ENCODE measurements around the gene MEF2D.

Gene MEF2D

DNA sequence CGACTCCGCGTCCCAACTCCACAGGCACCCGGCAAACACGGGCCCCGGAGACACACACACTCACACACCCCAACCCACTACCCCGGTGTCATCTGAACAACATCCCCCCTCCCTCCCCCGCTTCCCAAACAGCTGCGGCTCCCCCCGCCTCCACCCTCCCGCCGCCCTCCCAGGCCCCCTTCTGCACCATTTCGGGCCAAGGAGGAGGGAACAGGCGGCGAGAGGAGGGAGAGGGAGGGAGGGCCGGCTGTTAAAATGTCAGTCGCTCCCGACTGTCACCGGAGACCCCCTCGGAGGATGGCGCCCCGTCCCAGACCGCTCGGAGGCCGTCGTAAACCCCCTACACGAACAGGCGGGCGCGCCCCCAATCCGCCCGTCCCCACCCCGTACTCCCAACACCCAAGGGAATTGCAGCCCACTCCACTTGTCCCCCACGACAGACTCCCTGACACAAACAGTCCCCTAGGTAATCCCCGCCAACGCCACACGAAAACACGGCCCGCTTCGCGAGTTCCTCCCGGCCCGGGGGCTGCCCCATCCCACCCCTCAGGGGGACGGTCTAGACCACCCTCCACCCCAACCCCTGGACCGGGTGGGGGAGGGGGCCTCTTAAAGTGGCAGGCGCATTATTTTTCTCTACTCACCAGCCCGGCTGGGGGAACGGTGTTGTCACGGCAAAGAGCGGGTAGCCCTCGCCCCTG, 583 bp downstream of the MEF2D start:
- no peak for DNase-seq

DNA sequence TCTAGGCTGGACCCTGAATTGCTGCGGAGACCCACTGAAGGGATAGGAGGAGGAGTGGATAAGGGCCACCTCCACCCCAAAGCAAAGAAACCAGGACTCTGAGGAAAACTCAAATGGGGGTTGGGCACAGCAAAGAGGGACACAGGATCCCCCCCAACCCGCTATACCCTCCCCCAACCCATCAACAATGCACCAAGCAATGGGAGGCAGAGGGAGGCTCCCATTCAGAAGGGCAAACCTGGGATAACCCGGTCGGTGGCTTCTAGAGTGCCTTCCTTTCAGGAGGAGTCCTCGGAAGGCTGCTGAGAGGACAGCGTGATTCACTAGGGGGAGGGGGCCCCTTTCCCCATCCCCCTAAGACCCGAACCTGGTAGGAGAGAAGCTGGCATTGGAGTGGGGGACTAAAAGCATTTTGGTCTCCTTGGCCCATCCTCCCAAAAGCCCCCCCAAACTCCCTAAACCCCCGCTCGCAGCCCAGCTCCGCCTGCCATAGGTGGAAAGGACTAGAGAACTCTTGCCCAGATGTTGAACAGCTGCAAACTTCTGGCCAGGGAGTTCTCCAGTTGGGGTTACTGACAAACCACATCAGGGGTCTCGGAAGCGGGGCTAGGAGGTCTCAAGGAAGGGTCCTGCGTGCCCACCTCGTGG, 1.3 kb downstream of the MEF2D start:
- DNase-seq: no peak

DNA sequence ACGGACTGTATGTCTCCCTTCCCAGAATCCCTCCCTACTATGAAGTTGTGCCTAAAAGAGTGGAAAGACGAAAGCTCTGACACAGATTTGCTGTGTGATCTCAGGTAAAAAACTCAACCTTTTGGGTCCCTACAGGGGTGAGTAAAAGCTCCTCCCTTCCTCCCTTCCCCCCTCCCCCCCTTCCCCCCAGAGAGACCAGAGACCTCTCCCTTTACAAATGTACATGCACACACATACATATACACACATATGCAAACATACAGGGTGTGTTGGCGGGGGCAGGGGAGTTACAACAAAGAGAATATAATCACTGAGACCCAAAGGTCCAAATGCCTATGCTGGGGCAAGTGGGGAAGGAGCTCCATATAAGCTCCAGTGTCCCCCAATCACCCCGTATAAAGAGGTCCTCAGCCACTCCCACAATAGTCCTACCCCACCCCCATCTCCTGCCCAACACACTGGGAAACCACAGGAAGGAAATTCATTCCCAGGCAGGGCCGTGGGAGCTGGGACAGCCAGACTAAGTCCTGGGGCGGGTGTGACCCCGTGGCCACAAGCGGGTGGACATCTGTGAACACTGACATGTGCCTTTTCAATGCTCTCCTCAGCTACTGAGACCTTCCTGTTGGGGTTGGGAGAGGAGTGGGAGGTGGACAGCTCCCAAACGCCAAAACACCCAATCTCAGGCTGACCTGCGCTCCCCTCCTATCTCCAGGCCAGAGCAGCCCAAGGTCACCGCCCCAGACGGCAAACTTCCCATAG, 2.0 kb downstream of the MEF2D start:
- DNase-seq: no peak

- DNase-seq: no peak
Observed at GRCh38 chr1:156497743-156498431, 2.7 kb downstream of the MEF2D start.

- no peak for DNase-seq
Observed at GRCh38 chr1:156497078-156497742, 3.4 kb downstream of the MEF2D start.

GRCh38 chr1:156496211-156496761, 4.3 kb downstream of the MEF2D start:
- peak; percentile 54 for DNase-seq

GRCh38 chr1:156495401-156496140, 5.0 kb downstream of the MEF2D start:
- DNase-seq: no peak

DNA sequence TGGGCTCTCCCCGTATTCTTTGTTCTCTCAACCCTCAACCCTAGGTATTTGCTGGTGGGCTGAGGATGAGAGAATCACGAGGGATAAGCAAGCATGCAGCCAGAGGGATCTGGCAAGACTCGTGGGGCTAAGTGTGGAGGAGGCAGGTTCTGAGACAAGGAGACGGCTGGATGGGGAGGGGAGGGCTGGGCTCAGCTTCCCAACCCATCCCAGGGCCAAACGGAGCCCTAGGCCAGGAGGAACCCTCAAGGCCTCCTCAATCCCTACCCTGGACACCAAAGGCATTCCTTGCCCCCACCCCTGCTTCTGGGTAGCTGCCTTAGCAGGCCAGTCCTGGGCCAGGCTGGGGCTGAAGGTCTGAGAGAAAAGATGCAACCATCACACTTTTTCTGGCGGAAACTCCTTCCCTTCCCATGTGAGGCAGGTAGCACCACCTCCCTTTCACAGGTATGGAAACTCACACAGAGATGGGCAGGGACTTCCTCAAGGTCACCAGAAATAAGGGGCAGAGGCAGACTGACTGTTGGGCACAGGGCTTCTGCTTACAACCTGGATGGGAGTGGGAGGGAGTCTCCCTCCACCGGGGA, 6.2 kb downstream of the MEF2D start:
- no peak for DNase-seq

DNA sequence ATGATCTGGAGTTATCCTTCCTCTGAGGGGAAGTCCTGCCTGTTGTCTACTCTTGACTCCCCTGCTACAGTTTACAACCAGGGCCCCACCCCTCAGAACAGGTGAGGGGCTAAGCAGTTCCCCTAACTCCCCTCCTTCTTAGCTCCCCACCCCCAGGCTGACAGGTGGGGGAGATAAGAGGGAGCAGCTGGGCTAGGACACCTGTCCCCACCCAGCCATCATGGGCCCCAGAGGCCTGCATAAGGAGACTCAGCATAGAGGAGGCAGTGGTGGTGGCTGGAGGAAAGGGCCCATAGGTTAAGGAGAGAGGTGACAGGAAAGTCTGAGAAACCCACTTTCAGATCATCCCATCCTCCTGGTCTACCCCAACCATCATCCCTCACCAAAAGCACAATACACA, 6.8 kb downstream of the MEF2D start:
- no peak for DNase-seq

DNA sequence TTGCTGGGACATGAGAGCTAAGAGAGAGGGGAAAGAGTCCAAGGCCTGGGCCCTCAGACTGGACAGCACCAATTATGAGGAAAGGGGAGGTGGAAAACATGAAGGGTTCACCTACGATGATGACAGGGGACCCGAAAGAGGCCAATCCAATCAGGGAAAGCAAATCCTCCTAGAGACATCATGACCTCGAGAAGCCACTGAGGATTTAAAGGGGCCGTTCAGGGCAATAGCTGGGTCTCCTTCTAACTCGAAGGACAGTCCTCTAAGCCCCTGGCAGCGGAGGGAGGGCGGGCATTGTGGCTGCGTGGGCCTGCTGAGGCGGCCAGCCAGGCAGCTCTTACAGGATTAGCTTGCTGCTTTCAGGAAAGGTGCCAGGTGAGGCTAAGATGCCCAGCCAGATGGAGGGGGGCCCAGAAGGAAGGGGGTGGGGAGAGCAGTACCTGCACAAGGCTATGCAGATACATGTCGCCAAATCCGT, 7.4 kb downstream of the MEF2D start:
- DNase-seq: no peak

- no peak for DNase-seq
Observed at GRCh38 chr1:156492591-156493080, 7.9 kb downstream of the MEF2D start.

GRCh38 chr1:156492013-156492590, 8.5 kb downstream of the MEF2D start:
- DNase-seq: no peak

- DNase-seq: no peak
Observed at GRCh38 chr1:156491151-156491949, 9.2 kb downstream of the MEF2D start.

DNA sequence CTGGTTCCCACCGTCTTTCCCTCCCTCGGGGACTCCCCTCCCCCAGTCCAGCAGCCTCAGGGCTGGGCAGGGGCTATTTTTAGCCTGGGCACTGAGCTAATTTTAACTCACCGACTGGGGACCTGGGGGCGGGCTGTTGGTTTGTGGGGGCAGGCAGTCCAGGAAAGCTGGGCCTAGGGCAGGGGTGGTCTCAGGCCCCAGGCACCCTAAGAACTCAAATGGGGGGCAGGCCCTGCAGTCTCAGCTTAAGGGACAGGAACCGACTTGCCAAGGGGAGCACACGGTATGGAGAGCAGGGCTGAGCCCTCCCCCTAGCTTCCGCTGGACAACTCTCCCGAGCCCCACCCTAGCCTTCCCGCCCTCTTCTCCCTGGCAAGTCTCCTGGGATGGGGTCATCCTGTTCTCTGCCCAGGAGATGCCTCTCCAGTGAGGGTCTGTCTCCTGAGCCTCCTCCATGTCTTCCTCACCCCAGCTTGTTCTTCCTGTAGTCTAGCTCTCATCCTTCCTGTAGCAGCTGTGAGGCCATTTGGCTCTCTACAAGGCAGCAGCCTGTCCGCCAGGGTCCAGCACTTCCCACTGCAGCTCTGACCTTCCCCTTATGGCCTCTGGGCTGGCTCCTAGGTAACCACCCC, 10.1 kb downstream of the MEF2D start:
- peak; percentile 61 for DNase-seq

- no peak for DNase-seq
Observed at GRCh38 chr1:156489935-156490293, 10.7 kb downstream of the MEF2D start.

GRCh38 chr1:156489166-156489934, 11.2 kb downstream of the MEF2D start:
- peak; percentile 30 for DNase-seq

- no peak for DNase-seq
Observed at GRCh38 chr1:156488566-156489165, 11.9 kb downstream of the MEF2D start.

- DNase-seq: no peak
Observed at GRCh38 chr1:156487862-156488261, 12.7 kb downstream of the MEF2D start.

All from fibroblast of skin of scalp (primary cell).